ENCODE data around the gene SULT1C4. TPM values are rescaled to one million over a fixed set of nuclear protein-coding genes. Genes with fewer than 3 reads are reported as not detected.

SULT1C4 gene
- total and polyA plus RNA-seq, 2 of the 8 experiments (the other 6 are each of a cell fraction or from before 2014, with no cell fraction given), result 1.5 to 2.1 TPM

DNA sequence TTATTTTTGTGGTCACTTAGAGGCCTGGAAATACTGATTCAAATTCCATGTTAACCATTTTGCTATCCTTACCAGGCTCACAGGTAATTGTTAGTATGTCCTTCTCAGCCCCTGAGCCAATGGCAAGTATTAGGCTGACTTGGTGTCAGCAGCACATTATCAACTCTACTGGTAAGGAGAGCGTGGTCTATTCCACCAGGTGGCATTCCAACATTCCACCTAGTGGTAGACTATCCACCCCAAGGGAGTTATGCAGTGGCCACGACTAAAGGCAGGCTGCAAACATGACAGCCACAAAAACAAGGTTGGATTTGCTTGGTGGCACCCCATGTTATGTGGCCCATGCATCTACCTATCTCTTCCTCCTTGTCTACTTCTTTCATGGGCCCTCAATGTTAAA lies 39.5 kb downstream of the SULT1C4 start:
- no peak overlapping the region for H3K4me2 ChIP-seq (ENCODE audit: insufficient read depth in 1 of 2, low read depth in 2 of 2, low read length in 2 of 2)
- no peaks in the 10 kb centered on the region for H3K23me2 ChIP-seq (ENCODE audit: low read depth, low read length)
- no peaks in the 10 kb centered on the region for H3K79me2 ChIP-seq (ENCODE audit: control insufficient read depth in 1 of 2, insufficient read depth in 2 of 2, low read length in 2 of 2)
- no peaks in the 10 kb centered on the region for H3K36me3 ChIP-seq (ENCODE audit: control insufficient read depth in 2 of 4, insufficient read depth in 4 of 4, low read length in 3 of 4)
- no peak overlapping the region for H3K18ac ChIP-seq (ENCODE audit: extremely low read depth, low read length)
- FAIRE-seq, result no peak
- H4K8ac ChIP-seq (ENCODE audit: extremely low read depth, insufficient read depth, low read length), result no peak overlapping the region
- H3K4me1 ChIP-seq (replicated peaks in 1 of 4; ENCODE audit: control insufficient read depth in 3 of 4, insufficient read depth in 4 of 4, low read length in 3 of 4), result no peaks in the 10 kb centered on the region
- no peak overlapping the region for H4K5ac ChIP-seq (ENCODE audit: insufficient read length, low read depth, low read length)
- H3K9ac ChIP-seq (replicated peaks in 1 of 4; ENCODE audit: extremely low read depth in 1 of 4, low read depth in 3 of 4, low read length in 3 of 4), result no peak overlapping the region
- no peak overlapping the region for H3K27ac ChIP-seq (ENCODE audit: low read depth, low read length)
- no peak overlapping the region for H2AFZ ChIP-seq (ENCODE audit: low read length)
- H3K27me3 ChIP-seq (replicated peaks in 1 of 4; ENCODE audit: control insufficient read depth in 3 of 4, extremely low read depth in 1 of 4, insufficient read depth in 3 of 4, low read length in 3 of 4), result no peaks in the 10 kb centered on the region
- H2BK12ac ChIP-seq (ENCODE audit: low read depth, low read length), result no peak overlapping the region
- H4K20me1 ChIP-seq (replicated peaks in 1 of 2; ENCODE audit: control insufficient read depth in 1 of 2, insufficient read depth in 2 of 2, low read length in 2 of 2), result no peaks in the 10 kb centered on the region
- no peak overlapping the region for H4K91ac ChIP-seq (replicated peaks; ENCODE audit: insufficient read length, low read length)
- no peak overlapping the region for H2BK5ac ChIP-seq (ENCODE audit: low read depth, low read length)
- POLR2A ChIA-PET (ENCODE audit: partially characterized antibody), result no interaction called here
- no peak overlapping the region for H2BK20ac ChIP-seq (ENCODE audit: low read length)
- H3K14ac ChIP-seq (ENCODE audit: insufficient read length), result no peak overlapping the region
- CTCF ChIA-PET (ENCODE audit: partially characterized antibody), result interaction anchor here (1.0 kb wide), 1 partner anchor 9 kb away, joined by 3 read pairs; no protein-coding TSS in a partner anchor
- WGBS, 2 experiments (ENCODE audit: extremely low coverage in 1 of 2, insufficient coverage in 1 of 2, insufficient read length in 1 of 2, insufficient replicate concordance in 2 of 2, low coverage in 1 of 2, low lambda C conversion rate in 2 of 2, missing lambda C conversion rate in 1 of 2), result 79% methylated on average over 2 of the region's 2 CpGs; no CpG with 5 or more reads in 1 of the 2 experiments
- no peaks in the 10 kb centered on the region for H3K79me1 ChIP-seq (ENCODE audit: low read depth, low read length)
- H2BK120ac ChIP-seq (replicated peaks; ENCODE audit: low read depth, low read length), result no peak overlapping the region
- H3K4me3 ChIP-seq (ENCODE audit: extremely low read depth in 1 of 4, insufficient read depth in 2 of 4, low read depth in 3 of 4, low read length in 4 of 4), result no peak overlapping the region
- no peaks in the 10 kb centered on the region for H3K9me3 ChIP-seq (ENCODE audit: insufficient read depth in 2 of 2, low read depth in 1 of 2, low read length in 1 of 2)
- no peak for DNase-seq (ENCODE audit: low read depth in 1 of 2, low spot score in 2 of 2)
- no peak overlapping the region for H3K23ac ChIP-seq (ENCODE audit: insufficient read length)
- H3K4ac ChIP-seq (replicated peaks; ENCODE audit: insufficient read length, low read depth, low read length), result no peak overlapping the region
- H2BK15ac ChIP-seq (ENCODE audit: low read length), result no peak overlapping the region
- H3K56ac ChIP-seq (replicated peaks; ENCODE audit: insufficient read length, low read depth, low read length), result no peak overlapping the region
- no peak overlapping the region for H2AK5ac ChIP-seq (ENCODE audit: low read depth, low read length)
- TF ChIP-seq EGR1 (IDR thresholded peaks at IDR 0.05; ENCODE audit: borderline replicate concordance, low read depth, low read length) (no peak), BACH1 (IDR thresholded peaks at IDR 0.05; ENCODE audit: low read length) (no peak), RFX5 (IDR thresholded peaks at IDR 0.05; ENCODE audit: borderline replicate concordance, low read depth, low read length) (no peak), SAP30 (IDR thresholded peaks at IDR 0.05; ENCODE audit: insufficient read depth, insufficient replicate concordance, low read length) (no peak), TEAD4 (IDR thresholded peaks at IDR 0.05; ENCODE audit: low read depth, low read length) (0 out of 2 replicates have a peak, but pooled peaks have one; percentile 19), EZH2 (IDR thresholded peaks at IDR 0.05; ENCODE audit: low read depth, low read length, severe bottlenecking) (no peak), BRCA1 (IDR thresholded peaks at IDR 0.05; ENCODE audit: low read depth, low read length) (no peak), GABPA (IDR thresholded peaks at IDR 0.05; ENCODE audit: borderline replicate concordance, insufficient read depth, low read length) (no peak), RNF2 (IDR thresholded peaks at IDR 0.05; ENCODE audit: borderline replicate concordance, low read depth, low read length, missing control alignments, poor library complexity, severe bottlenecking) (no peak), POLR2AphosphoS5 (IDR thresholded peaks at IDR 0.05; ENCODE audit: low read depth, low read length) (no peak), SP1 (IDR thresholded peaks at IDR 0.05; ENCODE audit: low read depth, low read length) (no peak), SRF (IDR thresholded peaks at IDR 0.05; ENCODE audit: low read depth, low read length) (no peak), SIRT6 (IDR thresholded peaks at IDR 0.05; ENCODE audit: low read length) (no peak), HDAC2 (IDR thresholded peaks at IDR 0.05; ENCODE audit: borderline replicate concordance in 1 of 2, low read depth in 2 of 2, low read length in 2 of 2) (no peak), CEBPB (IDR thresholded peaks at IDR 0.05; ENCODE audit: low read depth, low read length) (no peak)

Measured in H1 (cell line).